GM23248 (cell line): ENCODE measurements around the gene RNF151.

Experiments used
- EZH2 ChIP-seq: fragments of 200-600 bp; sonication (generic); IDR thresholded peaks from 2 replicates; pipeline ENCODE4 v1.6.1; 2018; ENCODE audit warnings: antibody characterized with exemption, mild to moderate bottlenecking; ENCODE audit not compliant: insufficient read depth, poor library complexity, severe bottlenecking
- EZH2phosphoT487 ChIP-seq: fragments of 200-600 bp; sonication (generic); IDR thresholded peaks from 2 replicates; pipeline ENCODE4 v1.6.1; 2018; ENCODE audit warnings: antibody characterized with exemption, moderate library complexity, mild to moderate bottlenecking, low read depth; ENCODE audit not compliant: insufficient read depth

DNA sequence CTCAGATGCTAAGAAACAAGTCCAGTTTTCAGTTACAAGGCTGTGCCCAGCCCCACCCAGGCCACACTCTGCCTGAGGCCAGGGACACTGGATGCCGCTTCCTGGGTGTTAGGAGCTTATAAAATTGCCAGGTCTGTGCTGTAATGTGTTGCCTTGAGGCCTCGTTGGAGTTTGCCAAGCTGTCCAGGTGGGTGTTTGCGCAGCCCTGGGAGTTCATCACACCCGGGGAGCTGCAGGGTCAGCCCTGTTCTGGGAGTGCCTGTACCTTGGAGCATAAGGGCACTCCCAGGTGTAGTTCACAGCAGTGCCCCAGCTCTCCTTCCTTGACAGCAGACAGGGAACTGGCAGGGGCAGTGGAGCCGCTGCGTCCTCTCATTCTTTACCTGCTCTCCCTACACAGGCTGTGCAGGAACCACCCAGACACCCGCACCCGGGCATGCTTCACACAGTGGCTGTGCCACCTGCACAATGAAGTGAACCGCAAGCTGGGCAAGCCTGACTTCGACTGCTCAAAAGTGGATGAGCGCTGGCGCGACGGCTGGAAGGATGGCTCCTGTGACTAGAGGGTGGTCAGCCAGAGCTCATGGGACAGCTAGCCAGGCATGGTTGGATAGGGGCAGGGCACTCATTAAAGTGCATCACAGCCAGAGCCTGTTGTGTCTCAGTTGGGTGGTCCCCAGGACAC lies 19.0 kb downstream of the RNF151 start:
- TF ChIP-seq EZH2phosphoT487 (no peak), EZH2 (no peak)
